Measurements from ENCODE around the gene ABCA2. TPM values are rescaled to one million over a fixed set of nuclear protein-coding genes. Genes with fewer than 3 reads are reported as not detected.

The ABCA2 gene
- total and polyA plus RNA-seq, 2 experiments from 2014 or later, result 7.0 to 16.0 TPM

DNA sequence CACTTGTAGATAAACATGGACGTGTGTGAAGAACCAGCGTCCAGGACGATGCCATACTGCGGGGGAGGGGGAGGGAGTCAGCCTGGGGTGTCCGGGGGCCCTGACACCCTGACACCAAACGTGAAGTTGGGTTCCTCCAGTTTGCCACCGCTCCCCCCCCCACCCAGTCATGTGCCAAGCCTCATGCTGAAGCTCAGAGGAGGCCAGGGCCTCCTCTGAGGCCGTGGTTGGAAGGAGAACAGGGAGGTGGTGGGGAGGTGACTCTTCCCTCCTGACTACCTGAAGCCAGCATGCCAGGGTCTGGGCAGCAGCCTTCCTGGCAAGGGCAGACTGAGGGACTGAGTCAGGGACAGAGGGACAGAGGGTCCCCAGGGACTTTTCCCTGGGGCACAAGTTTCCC lies 24.3 kb upstream of the ABCA2 start:
- H3K4me2 ChIP-seq, result no peak overlapping the region

More for the DNA sequence above, 24.3 kb upstream of the ABCA2 start:
- H3K27ac Mint-ChIP-seq, result no peak overlapping the region
- H3K27me3 Mint-ChIP-seq (ENCODE audit: insufficient read depth, low read depth, poor library complexity), result peaks cover 53% of the 10 kb centered on the region
- peaks cover 53% of the 10 kb centered on the region for H3K27me3 ChIP-seq (ENCODE audit: insufficient read depth)
- H3K79me2 ChIP-seq (replicated peaks; ENCODE audit: insufficient read depth), result no peaks in the 10 kb centered on the region
- H3K9me3 Mint-ChIP-seq, result no peaks in the 10 kb centered on the region
- 0 out of 2 replicates have a peak, but pooled peaks cover 2% of the 10 kb centered on the region for H3F3A ChIP-seq (replicated peaks; ENCODE audit: low read depth)
- peaks cover 4% of the 10 kb centered on the region; the same call in 1 of the 3 replicates for H3K4me1 Mint-ChIP-seq
- no peaks in the 10 kb centered on the region for H3K36me3 Mint-ChIP-seq (ENCODE audit: low read depth)
- DNase-seq (ENCODE audit: low spot score) (no peak), ATAC-seq (no peak)
- no peaks in the 10 kb centered on the region for H3K36me3 ChIP-seq (ENCODE audit: insufficient read depth)
- no peaks in the 10 kb centered on the region for H3K4me1 ChIP-seq (ENCODE audit: insufficient read depth)
- no peaks in the 10 kb centered on the region; the same call in 1 of the 2 replicates for H4K20me1 ChIP-seq (replicated peaks; ENCODE audit: insufficient read depth)
- H3K4me3 Mint-ChIP-seq, result no peak overlapping the region
- TF ChIP-seq CREB1 (CRISPR knock-in tag; IDR thresholded peaks at IDR 0.05; ENCODE audit: low read depth) (no peak), EZH2 (IDR thresholded peaks at IDR 0.05; ENCODE audit: low read depth, unreplicated experiment) (no peak), ZNF114 (CRISPR knock-in tag; IDR thresholded peaks at IDR 0.05) (no peak)
- TF ChIP-seq, protein P1, sequence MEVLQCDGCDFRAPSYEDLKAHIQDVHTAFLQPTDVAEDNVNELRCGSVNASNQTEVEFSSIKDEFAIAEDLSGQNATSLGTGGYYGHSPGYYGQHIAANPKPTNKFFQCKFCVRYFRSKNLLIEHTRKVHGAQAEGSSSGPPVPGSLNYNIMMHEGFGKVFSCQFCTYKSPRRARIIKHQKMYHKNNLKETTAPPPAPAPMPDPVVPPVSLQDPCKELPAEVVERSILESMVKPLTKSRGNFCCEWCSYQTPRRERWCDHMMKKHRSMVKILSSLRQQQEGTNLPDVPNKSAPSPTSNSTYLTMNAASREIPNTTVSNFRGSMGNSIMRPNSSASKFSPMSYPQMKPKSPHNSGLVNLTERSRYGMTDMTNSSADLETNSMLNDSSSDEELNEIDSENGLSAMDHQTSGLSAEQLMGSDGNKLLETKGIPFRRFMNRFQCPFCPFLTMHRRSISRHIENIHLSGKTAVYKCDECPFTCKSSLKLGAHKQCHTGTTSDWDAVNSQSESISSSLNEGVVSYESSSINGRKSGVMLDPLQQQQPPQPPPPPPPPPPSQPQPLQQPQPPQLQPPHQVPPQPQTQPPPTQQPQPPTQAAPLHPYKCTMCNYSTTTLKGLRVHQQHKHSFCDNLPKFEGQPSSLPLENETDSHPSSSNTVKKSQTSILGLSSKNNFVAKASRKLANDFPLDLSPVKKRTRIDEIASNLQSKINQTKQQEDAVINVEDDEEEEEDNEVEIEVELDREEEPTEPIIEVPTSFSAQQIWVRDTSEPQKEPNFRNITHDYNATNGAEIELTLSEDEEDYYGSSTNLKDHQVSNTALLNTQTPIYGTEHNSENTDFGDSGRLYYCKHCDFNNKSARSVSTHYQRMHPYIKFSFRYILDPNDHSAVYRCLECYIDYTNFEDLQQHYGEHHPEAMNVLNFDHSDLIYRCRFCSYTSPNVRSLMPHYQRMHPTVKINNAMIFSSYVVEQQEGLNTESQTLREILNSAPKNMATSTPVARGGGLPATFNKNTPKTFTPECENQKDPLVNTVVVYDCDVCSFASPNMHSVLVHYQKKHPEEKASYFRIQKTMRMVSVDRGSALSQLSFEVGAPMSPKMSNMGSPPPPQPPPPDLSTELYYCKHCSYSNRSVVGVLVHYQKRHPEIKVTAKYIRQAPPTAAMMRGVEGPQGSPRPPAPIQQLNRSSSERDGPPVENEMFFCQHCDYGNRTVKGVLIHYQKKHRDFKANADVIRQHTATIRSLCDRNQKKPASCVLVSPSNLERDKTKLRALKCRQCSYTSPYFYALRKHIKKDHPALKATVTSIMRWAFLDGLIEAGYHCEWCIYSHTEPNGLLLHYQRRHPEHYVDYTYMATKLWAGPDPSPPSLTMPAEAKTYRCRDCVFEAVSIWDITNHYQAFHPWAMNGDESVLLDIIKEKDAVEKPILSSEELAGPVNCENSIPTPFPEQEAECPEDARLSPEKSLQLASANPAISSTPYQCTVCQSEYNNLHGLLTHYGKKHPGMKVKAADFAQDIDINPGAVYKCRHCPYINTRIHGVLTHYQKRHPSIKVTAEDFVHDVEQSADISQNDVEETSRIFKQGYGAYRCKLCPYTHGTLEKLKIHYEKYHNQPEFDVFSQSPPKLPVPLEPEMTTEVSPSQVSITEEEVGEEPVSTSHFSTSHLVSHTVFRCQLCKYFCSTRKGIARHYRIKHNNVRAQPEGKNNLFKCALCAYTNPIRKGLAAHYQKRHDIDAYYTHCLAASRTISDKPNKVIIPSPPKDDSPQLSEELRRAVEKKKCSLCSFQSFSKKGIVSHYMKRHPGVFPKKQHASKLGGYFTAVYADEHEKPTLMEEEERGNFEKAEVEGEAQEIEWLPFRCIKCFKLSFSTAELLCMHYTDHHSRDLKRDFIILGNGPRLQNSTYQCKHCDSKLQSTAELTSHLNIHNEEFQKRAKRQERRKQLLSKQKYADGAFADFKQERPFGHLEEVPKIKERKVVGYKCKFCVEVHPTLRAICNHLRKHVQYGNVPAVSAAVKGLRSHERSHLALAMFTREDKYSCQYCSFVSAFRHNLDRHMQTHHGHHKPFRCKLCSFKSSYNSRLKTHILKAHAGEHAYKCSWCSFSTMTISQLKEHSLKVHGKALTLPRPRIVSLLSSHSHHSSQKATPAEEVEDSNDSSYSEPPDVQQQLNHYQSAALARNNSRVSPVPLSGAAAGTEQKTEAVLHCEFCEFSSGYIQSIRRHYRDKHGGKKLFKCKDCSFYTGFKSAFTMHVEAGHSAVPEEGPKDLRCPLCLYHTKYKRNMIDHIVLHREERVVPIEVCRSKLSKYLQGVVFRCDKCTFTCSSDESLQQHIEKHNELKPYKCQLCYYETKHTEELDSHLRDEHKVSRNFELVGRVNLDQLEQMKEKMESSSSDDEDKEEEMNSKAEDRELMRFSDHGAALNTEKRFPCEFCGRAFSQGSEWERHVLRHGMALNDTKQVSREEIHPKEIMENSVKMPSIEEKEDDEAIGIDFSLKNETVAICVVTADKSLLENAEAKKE (CRISPR knock-in tag; IDR thresholded peaks at IDR 0.05), result no peak
- TF ChIP-seq, protein P2, sequence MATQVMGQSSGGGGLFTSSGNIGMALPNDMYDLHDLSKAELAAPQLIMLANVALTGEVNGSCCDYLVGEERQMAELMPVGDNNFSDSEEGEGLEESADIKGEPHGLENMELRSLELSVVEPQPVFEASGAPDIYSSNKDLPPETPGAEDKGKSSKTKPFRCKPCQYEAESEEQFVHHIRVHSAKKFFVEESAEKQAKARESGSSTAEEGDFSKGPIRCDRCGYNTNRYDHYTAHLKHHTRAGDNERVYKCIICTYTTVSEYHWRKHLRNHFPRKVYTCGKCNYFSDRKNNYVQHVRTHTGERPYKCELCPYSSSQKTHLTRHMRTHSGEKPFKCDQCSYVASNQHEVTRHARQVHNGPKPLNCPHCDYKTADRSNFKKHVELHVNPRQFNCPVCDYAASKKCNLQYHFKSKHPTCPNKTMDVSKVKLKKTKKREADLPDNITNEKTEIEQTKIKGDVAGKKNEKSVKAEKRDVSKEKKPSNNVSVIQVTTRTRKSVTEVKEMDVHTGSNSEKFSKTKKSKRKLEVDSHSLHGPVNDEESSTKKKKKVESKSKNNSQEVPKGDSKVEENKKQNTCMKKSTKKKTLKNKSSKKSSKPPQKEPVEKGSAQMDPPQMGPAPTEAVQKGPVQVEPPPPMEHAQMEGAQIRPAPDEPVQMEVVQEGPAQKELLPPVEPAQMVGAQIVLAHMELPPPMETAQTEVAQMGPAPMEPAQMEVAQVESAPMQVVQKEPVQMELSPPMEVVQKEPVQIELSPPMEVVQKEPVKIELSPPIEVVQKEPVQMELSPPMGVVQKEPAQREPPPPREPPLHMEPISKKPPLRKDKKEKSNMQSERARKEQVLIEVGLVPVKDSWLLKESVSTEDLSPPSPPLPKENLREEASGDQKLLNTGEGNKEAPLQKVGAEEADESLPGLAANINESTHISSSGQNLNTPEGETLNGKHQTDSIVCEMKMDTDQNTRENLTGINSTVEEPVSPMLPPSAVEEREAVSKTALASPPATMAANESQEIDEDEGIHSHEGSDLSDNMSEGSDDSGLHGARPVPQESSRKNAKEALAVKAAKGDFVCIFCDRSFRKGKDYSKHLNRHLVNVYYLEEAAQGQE (IDR thresholded peaks at IDR 0.05; ENCODE audit: unreplicated experiment), result no peak
- TF ChIP-seq, protein P3, sequence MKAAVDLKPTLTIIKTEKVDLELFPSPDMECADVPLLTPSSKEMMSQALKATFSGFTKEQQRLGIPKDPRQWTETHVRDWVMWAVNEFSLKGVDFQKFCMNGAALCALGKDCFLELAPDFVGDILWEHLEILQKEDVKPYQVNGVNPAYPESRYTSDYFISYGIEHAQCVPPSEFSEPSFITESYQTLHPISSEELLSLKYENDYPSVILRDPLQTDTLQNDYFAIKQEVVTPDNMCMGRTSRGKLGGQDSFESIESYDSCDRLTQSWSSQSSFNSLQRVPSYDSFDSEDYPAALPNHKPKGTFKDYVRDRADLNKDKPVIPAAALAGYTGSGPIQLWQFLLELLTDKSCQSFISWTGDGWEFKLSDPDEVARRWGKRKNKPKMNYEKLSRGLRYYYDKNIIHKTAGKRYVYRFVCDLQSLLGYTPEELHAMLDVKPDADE (IDR thresholded peaks at IDR 0.05), result no peak
- H3K9me2 ChIP-seq (ENCODE audit: insufficient read depth), result no peaks in the 10 kb centered on the region
- H2AFZ ChIP-seq, result no peak overlapping the region
- no peak overlapping the region for H3K4me3 ChIP-seq
- H3K27ac ChIP-seq (ENCODE audit: low read depth), result no peak overlapping the region
